Heart right ventricle (tissue), 16 donors: ENCODE results near the gene MED9. TPM values are rescaled to one million over a fixed set of nuclear protein-coding genes. Genes with fewer than 3 reads are reported as not detected.
A peak's percentile ranks its signal among the peaks of the same experiment; 100 is the strongest.

Source experiments
- ATAC-seq, 8 donors: fragments of 200-7000 bp; cut with Tn5 transposase; one replicate each; pipeline ENCODE4 v1.9.1; 2020; ENCODE audit warnings: mild to moderate bottlenecking in 8 of 8, moderate library complexity in 8 of 8, moderate number of reproducible peaks in 1 of 8
- DNase-seq, 2 donors: peaks; one replicate each; pipeline ENCODE4 v3.0.0-alpha.2; 2020
- H3K27ac ChIP-seq, 10 donors: fragments of 200-600 bp; sonication (generic) in 2 of 10; one replicate each; pipeline versions ENCODE4 v1.5.0 to v1.8.0; 2020 to 2022; ENCODE audit warnings: mild to moderate bottlenecking in 3 of 10
- H3K27me3 ChIP-seq, 7 donors: fragments of 200-600 bp; one replicate each; pipeline ENCODE4 v1.8.0; 2021 to 2022; ENCODE audit warnings: mild to moderate bottlenecking in 2 of 7
- H3K36me3 ChIP-seq, 9 donors: fragments of 200-600 bp; sonication (generic) in 1 of 9; one replicate each; pipeline versions ENCODE4 v1.5.0 to v1.8.0; 2020 to 2022; ENCODE audit warnings: mild to moderate bottlenecking in 2 of 9
- H3K4me1 ChIP-seq, 9 donors: fragments of 200-600 bp; sonication (generic) in 1 of 9; one replicate each; pipeline versions ENCODE4 v1.5.0 to v1.8.0; 2020 to 2022; ENCODE audit warnings: mild to moderate bottlenecking in 4 of 9
- H3K4me3 ChIP-seq, 10 donors: fragments of 200-600 bp; sonication (generic) in 2 of 10; one replicate each; pipeline versions ENCODE4 v1.5.0 to v1.8.0; 2020 to 2022; ENCODE audit warnings: mild to moderate bottlenecking in 7 of 10, moderate library complexity in 2 of 10
- H3K9me3 ChIP-seq, 11 donors: fragments of 200-600 bp in 10 of 11; sonication (generic) in 2 of 11; one replicate each; pipeline versions ENCODE4 v1.5.0 to v1.8.0; 2013 to 2022; ENCODE audit warnings: mild to moderate bottlenecking in 2 of 11, control low read depth in 1 of 11, moderate library complexity in 1 of 11
- WGBS, 2 donors: extraction: QIAGEN DNeasy Blood & Tissue Kit; methylation state at CpG; one replicate each; pipeline ENCODE4 v1.1.7; 2013; ENCODE audit warnings: inconsistent platforms in 1 of 2; 5-methylcytosine and 5-hydroxymethylcytosine counted together
- intact Hi-C, 10 donors: fragments of 100-400 bp; cut with DNase I; formaldehyde crosslinking; loops; one replicate each; pipeline versions ENCODE4 v1.11.1 to v1.14.2; 2022
- polyA plus RNA-seq, 2 donors: library from polyadenylated mRNA; stranded (reverse); fragments of 200-250 nt; gene quantifications; one replicate each; pipeline ENCODE4 v1.2.3, GENCODE V29; 2013
- total RNA-seq, 10 donors: library from RNA; stranded (reverse); fragmentation: NEBNext Ultra II Directional in 3 of 10; extraction: Animal tissue kit (Norgen Biotek cat#: 25700) in 3 of 10; gene quantifications; one replicate each; pipeline versions ENCODE4 v1.2.1 to v1.2.4, GENCODE V29; 2021 to 2023
- TF ChIP-seq, protein P1 (sequence below), 9 donors: fragments of 200-600 bp; sonication (generic) in 2 of 9; IDR thresholded peaks; one replicate each; pipeline versions ENCODE4 v1.5.0 to v1.8.0; 2021 to 2022; ENCODE audit warnings: antibody characterized with exemption in 9 of 9, mild to moderate bottlenecking in 5 of 9, moderate library complexity in 1 of 9
- donor health status: Arrhythmogenic right ventricular cardiomyopathy.
- donor health status: ischemic (EF 13 %, LVEDD 7.1; RV severe dilation, severe dysfunction).
- donor health status: healthy with polysubstance abuse.
- donor health status: DM: no; HTN: yes; CAD: no.
- donor health status: DM: no; HTN: no; CAD: no.
- donor health status: ischemic (EF 25% LVEDD 6.9; RV normal size, moderate dysfunction).
- donor health status: ischemic (EF 25% LVEDD 5.7; RV mildly dilated, moderate dysfunction).
- donor health status: healthy.
- donor health status: DM: yes; HTN: yes; CAD: no.
- donor health status: Ischemic cardiomyopathy.
- donor health status: ischemic (EF 35%, LVEDD 5.7; RV mildly dilated, moderate dysfunction).
- donor health status: nonischemic (EF 11% LVEDD 7.7; RV severe dilation, severe dysfunction).
- donor health status: DM: yes; HTN: yes; CAD: no.
- donor health status: PGD.
- donor health status: ischemic (EF 29% LVEDD 5.4; RV normal size, mild dysfunction).
- donor health status: nonischemic (EF 23%, LVEDD 6.1; RV moderate dilation, normal function).

Gene MED9
- total and polyA plus RNA-seq, 12 donors, result 31.4 to 42.0 (median 33.6) TPM

DNA sequence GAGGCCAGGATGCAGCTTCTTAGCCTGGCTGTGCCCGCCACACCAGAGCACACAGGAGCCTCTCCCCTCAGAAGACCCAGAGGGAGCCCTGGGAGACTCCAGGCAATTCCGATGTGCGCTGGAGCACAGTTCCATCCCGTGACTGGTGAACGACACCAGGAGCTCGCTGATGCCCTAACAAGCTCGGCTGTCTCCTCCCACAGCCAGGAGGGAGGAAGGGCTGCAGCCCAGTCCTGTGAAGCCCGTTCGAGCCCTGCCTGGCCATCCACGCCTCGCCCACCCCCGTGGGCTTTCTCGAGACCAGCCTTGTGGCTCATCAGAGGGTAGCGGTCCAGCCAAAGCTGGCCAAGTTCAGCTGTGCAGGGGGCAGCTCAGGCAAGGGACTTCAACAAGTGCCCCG is 41.2 kb downstream of the MED9 start:
- Histone ChIP-seq H3K4me3 (no peak overlapping the region), H3K4me1 (no peaks in the 10 kb centered on the region), H3K9me3 (no peaks in the 10 kb centered on the region), H3K36me3 (peaks cover 0 to 9% (median 0%) of the 10 kb centered on the region in 9 donors), H3K27ac (no peak overlapping the region), H3K27me3 (no peaks in the 10 kb centered on the region)
- 86 to 88% methylated on average over 15 of the region's 15 CpGs for WGBS, 2 donors
- DNase-seq, result no peak
- ATAC-seq, result no peak
- TF ChIP-seq, protein P1, sequence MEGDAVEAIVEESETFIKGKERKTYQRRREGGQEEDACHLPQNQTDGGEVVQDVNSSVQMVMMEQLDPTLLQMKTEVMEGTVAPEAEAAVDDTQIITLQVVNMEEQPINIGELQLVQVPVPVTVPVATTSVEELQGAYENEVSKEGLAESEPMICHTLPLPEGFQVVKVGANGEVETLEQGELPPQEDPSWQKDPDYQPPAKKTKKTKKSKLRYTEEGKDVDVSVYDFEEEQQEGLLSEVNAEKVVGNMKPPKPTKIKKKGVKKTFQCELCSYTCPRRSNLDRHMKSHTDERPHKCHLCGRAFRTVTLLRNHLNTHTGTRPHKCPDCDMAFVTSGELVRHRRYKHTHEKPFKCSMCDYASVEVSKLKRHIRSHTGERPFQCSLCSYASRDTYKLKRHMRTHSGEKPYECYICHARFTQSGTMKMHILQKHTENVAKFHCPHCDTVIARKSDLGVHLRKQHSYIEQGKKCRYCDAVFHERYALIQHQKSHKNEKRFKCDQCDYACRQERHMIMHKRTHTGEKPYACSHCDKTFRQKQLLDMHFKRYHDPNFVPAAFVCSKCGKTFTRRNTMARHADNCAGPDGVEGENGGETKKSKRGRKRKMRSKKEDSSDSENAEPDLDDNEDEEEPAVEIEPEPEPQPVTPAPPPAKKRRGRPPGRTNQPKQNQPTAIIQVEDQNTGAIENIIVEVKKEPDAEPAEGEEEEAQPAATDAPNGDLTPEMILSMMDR (IDR thresholded peaks at IDR 0.05), result no peak
- intact Hi-C loops, result no loop called here

DNA sequence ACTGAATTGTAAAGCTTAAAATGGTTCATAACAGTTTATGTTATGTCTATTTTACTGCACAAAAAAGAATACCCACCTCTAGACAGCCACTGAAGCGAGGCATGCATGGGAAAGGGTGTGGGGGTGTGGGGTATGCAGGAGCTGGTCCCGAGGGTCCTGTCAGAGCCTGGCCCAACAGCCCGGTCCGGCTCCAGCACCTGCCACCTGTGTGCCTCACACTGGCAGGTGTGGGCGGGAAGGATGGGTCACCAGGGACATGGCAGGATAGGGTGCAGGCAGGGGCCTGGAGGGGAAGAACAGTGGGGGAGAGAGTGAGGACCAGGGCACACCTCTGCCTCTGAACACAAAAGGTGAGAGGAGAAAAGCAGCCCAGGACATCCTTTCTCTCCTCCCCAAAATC is 42.2 kb downstream of the MED9 start:
- Histone ChIP-seq H3K27me3 (no peaks in the 10 kb centered on the region), H3K27ac (no peak overlapping the region), H3K4me1 (no peaks in the 10 kb centered on the region), H3K9me3 (no peaks in the 10 kb centered on the region), H3K4me3 (no peak overlapping the region), H3K36me3 (peaks cover 0 to 9% (median 0%) of the 10 kb centered on the region in 9 donors)
- no peak for DNase-seq
- ATAC-seq, result no peak
- TF ChIP-seq, protein P1 (IDR thresholded peaks at IDR 0.05), result no peak
- 82 to 92% methylated on average over 5 of the region's 5 CpGs for WGBS, 2 donors
- intact Hi-C loops, result no loop called here

DNA sequence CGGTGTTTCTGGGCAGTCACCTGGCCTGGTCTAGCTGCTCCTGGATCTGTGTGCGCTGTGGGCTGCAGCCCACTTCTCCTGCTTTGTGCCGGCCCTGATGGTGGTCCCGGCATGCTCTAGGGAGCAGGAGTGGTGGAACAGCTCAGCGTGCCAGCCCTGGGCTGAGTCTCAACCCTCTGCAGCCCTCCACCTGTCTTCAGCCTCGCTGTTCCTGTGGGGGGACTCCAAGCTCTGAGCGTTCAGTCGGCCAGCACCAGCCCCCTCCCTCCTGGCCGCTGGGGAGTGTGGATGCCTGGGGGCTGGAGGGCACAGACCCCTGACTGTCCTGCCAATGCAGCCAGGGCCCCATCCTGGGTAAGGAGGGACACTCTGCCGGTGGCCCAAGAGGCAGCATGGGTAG is 43.1 kb downstream of the MED9 start:
- intact Hi-C loops, result loop anchor here in 1 of 10 donors (5.0 kb wide), 1 partner anchor 37 kb away; no protein-coding TSS in a partner anchor
- H3K9me3 ChIP-seq, result no peaks in the 10 kb centered on the region
- ATAC-seq, result no peak

GRCh38 chr17:17520599-17521232 is 43.9 kb downstream of the MED9 start:
- Histone ChIP-seq H3K36me3 (peaks cover 0 to 9% (median 0%) of the 10 kb centered on the region in 9 donors), H3K27ac (no peak overlapping the region), H3K27me3 (no peaks in the 10 kb centered on the region), H3K9me3 (no peaks in the 10 kb centered on the region), H3K4me1 (peaks cover 0 to 5% (median 0%) of the 10 kb centered on the region in 9 donors), H3K4me3 (no peak overlapping the region)
- 92 to 96% methylated on average over 22 of the region's 22 CpGs for WGBS, 2 donors
- TF ChIP-seq, protein P1 (IDR thresholded peaks at IDR 0.05), result no peak
- ATAC-seq, result no peak
- intact Hi-C loops, result loop anchor here in 1 of 10 donors (5.0 kb wide), 1 partner anchor 37 kb away; no protein-coding TSS in a partner anchor
- peak in 1 of 2 donors; percentile 10 for DNase-seq

More for the DNA sequence above, 43.1 kb downstream of the MED9 start:
- no peaks in the 10 kb centered on the region for H3K4me1 ChIP-seq
- H3K36me3 ChIP-seq, result peaks cover 0 to 9% (median 0%) of the 10 kb centered on the region in 9 donors
- 94 to 96% methylated on average over 10 of the region's 10 CpGs for WGBS, 2 donors
- TF ChIP-seq, protein P1 (IDR thresholded peaks at IDR 0.05), result no peak
- H3K27ac ChIP-seq, result no peak overlapping the region
- DNase-seq, result peak in 1 of 2 donors; percentile 8
- H3K27me3 ChIP-seq, result no peaks in the 10 kb centered on the region
- H3K4me3 ChIP-seq, result no peak overlapping the region
